NCI-H1436 treated with DMSO at 0.1 percent for 48 hours (cell line): Measurements from ENCODE around the gene LMF2.
"Not testable (repeated sequence)": the region's sequence is repeated elsewhere in the genome, so short reads cannot be mapped to it uniquely, and the experiment has no call there.

Experiments used
- DNase-seq: peaks from one replicate; lab custom pipeline; 2025; lab: John Stamatoyannopoulos, UW

LMF2 gene

GRCh38 chr22:50523458-50523805 is 15.9 kb upstream of the LMF2 start:
- no peak for DNase-seq

DNA sequence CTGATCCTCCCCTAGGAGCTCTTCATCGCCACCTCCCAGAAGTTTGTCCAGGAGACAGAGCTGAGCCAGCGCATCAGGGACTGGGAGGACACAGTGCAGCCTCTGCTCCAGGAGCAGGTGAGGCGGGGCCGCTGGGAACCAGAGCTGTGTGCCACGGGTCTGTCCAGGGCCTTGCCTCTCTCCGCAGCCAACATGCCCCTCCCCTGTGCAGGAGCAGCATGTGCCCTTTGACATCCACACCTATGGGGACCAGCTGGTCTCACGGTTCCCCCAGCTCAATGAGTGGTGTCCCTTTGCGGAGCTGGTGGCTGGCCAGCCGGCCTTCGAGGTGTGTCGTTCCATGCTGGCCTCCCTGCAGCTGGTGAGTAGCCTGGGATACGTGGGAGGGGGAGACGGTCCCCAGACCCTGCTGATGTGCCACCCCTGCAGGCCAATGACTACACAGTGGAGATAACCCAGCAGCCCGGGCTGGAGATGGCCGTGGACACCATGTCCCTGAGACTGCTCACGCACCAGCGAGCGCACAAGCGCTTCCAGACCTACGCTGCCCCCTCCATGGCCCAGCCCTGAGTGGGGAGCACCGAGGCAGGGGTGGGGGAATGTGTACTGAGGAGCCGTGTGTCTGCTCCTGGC is 15.4 kb upstream of the LMF2 start:
- DNase-seq: no peak

- no peak for DNase-seq
Observed at GRCh38 chr22:50522208-50522805, 14.8 kb upstream of the LMF2 start.

DNA sequence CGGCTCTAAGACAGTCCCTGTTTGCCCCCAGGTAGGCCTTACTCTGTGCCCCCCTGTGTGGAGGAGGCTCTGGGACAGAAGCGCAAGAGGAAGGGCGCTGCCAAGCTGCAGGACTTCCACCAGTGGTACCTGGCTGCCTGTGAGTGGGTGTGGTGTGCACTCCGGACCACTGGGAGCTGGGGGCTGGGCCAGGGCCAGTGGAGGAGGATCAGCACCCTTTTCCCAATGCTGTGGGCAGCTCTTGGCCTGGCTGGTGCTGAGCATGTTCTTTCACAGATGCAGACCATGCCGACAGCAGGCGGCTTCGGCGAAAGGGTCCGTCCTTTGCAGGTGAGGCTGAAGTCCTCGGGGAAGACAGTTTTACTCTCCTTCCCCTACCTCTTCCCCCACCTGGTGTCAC is 14.2 kb upstream of the LMF2 start:
- DNase-seq: no peak

DNA sequence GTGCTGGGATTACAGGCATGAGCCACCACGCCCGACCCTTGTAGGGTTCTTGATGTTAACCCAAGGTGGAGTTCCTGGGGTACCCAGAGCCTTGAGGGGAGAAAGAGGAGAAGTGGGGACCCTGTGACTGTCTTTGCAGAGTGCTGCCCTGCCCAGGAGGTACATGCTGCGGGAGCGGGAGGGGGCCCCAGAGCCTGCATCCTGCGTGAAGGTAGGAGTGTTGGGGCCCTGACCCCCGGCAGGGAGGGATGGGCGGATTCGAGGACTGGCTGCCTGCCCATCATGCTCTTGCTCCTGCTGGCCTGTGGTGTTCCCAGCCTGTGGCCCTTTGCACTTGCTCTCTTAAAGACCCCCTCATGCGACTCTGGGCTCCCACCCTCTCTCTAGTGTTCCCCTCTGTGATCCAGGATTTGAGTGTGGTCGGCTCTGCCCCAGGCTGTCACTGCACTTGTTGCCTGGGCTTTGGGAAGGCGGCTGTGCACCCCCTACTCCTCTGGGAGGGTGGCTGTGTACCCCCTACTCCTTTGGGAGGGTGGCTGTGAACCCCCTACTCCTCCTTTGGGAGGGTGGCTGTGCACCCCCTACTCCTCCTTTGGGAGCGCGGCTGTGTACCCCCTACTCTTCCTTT is 13.4 kb upstream of the LMF2 start:
- no peak for DNase-seq

DNA sequence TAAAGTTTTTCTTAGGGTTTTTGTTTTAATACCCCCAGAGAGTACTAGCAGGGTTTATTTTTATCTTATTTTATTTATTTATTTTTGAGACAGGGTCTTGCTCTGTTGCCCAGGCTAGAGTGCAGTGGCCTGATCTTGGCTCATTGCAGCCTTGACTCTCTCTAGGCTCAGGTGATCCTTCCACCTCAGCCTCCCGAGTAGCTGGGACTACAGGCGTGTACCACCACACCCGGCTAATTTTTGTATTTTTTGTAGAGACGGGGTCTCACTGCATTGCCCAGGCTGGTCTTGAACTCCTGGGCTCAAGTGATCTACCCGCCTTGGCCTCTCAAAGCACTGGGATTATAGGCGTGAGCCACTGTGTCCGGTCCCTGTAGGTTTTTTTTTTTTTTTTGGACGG is 12.7 kb upstream of the LMF2 start:
- DNase-seq: not testable (repeated sequence)

DNA sequence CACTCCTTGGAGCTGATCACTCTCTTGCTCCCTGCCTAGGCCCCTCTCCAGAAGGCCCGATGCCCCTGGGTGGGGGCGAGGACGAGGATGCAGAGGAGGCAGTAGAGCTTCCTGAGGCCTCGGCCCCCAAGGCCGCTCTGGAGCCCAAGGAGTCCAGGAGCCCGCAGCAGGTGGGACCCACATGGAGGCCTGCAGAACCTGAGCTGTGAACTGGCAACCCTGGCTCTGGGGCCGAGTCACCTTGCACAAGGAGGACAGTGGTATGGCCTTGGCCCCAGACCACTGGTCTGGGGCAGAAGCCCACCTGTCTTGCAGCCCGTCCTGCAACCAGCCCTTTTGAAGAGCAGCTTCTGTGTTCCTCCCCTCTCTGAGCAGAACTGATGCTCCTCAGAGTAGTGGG is 11.6 kb upstream of the LMF2 start:
- DNase-seq: no peak

DNA sequence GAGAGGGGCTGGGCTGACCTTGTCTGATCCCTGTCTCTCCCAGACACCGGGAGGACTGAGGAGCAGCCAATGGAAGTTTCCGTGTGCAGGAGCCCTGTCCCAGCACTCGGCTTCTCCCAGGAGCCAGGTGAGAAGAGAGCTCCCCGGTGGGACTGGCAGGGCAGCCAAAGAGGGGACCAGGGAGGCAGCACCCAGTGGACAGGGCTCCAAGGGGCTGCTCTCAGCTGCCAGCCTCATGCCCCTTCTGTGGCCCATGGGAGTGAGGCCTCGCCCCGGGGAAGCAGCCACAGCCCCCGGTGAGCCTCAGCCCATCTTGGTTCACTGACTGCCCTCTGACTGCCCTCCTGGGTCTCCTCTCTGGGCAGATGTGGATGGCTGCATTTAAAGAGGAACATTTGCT is 11.1 kb upstream of the LMF2 start:
- DNase-seq: no peak

- DNase-seq: no peak
Observed at GRCh38 chr22:50517495-50518260, 10.2 kb upstream of the LMF2 start.

GRCh38 chr22:50516891-50517290 is 9.4 kb upstream of the LMF2 start:
- DNase-seq: no peak

DNA sequence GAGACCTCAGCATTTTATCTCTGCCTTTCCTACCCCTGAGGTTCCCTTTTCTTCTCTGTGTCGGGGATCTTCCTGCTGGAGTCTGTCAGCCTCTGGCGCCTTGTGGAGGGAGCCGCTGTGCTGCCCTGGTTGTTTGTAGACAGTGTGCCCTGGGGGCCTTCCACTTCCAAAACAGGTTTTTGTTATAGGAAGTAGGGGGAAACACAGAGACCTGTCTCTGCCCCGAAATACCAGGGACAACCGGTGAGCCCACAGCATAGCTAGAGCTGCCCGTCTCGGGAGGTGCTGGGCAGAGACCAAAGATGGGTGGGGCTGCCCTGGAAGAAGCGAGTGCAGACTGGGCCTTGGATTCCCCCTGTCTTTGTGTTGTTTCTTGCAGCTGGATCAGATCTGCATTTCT is 8.6 kb upstream of the LMF2 start:
- DNase-seq: no peak

- no peak for DNase-seq
Observed at GRCh38 chr22:50513175-50513574, 5.7 kb upstream of the LMF2 start.

DNA sequence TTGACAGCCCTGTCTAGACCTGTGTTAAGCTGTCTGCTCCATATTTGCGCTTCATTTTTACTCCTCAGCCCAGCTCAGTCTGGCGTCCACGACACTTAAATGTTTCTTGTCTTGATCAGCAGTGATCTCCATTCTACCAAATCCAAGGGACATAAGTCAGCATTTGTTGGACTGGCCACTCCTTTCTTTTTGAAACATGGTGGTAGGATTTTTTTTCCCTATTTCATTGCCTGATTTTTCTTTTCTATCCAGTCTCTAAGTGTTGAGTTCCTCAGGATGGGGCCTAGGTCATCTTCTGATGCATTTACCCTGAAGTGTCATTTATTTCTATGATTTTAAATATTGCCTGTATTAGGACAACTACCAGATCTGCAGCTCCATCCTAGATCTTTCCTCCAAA is 1.4 kb upstream of the LMF2 start:
- DNase-seq: no peak

- DNase-seq: peak; percentile 76
Observed at GRCh38 chr22:50507991-50508884, 736 bp upstream of the LMF2 start, which contains the start of gene NCAPH2. TSS of gene NCAPH2 (plus strand) at chr22:50508224. CDS start at chr22:50508338, 114 bp downstream.

- DNase-seq: no peak
Observed at GRCh38 chr22:50506611-50507420, 686 bp downstream of the LMF2 start.

GRCh38 chr22:50505776-50506610 is 1.5 kb downstream of the LMF2 start:
- no peak for DNase-seq

DNA sequence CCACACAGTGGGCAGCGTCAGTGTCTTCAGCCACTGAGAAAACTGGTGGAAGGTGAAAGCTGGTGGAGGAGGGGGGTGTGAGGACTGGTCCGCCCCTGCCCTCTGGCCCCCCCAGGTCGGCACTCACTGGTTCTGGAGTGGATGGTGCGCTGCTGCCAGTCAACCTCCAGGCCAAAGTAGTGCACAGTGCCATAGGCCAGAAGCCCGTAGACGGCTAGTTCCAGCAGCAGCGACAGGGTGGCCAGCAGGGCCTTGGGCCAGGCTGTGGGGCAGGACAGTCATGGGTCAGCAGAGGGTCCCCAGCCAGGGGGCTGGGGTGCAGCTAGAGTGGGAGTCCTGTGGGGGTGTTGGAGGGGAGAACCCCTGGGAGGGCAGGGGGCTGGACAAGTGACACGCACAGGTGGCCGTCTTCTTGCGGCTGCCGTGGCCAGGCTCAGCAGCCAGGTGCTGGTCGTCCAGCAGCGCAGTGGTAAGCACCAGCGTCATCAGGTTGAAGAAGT is 2.2 kb downstream of the LMF2 start:
- DNase-seq: no peak

DNA sequence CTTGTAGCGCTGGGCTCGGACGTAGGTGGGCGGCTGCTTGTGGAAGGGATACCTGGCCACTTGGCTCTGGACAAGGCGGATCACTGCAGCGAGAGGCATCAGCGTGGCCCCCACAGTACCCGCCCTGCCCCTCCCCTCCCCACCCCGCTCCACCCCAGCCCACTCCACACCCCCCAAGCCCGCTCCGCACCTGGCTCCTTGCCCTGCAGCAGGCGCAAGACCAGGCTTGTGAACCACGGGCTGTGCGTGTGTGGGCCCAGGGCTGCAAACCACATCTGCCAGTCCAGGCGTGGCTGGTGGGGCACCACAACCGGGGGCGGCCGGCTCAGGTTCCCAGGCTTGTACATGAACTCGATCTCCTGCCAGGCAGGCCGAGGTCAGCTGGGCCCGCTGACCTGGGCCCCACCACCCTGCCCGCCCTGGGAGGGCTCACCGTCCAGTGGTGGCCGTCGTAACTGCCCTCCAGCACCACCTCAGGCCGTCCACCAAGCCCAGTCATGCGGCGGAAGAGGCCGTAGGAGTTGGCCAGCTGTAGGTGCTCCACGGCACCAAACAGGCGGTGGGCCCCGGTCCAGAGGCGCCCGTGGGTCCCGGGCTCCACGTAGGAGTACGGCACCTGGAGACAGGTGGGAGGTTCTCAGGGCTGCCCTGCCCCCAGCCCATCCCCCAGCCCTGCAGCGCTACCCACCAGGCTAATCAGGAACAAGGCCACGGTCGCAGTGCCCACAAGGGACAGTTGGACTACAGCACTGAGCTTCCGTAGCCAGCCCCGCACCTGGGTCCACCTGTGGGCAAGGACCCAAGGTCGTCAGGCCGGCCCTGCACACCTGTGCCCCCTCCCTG is 2.9 kb downstream of the LMF2 start:
- DNase-seq: no peak
